KMS-11 (cell line): ENCODE measurements around the gene ELFN2.

Source experiments
- H2AFZ ChIP-seq: fragments of 200-600 bp; sonication (generic); 2 replicates; pipeline ENCODE4 v1.6.1; 2016; ENCODE audit warnings: antibody characterized with exemption, mixed run types, low read depth
- H3K27ac ChIP-seq: fragments of 200-600 bp; sonication (generic); 2 replicates; pipeline ENCODE4 v1.6.1; 2016; ENCODE audit warnings: mild to moderate bottlenecking, mixed run types
- H3K27me3 ChIP-seq: fragments of 200-600 bp; sonication (generic); 2 replicates; pipeline ENCODE4 v1.6.1; 2017; ENCODE audit warnings: mild to moderate bottlenecking, low read depth, mixed run types, moderate library complexity; ENCODE audit not compliant: insufficient read depth
- H3K36me3 ChIP-seq: fragments of 200-600 bp; sonication (generic); 2 replicates; pipeline ENCODE4 v1.6.1; 2017; ENCODE audit warnings: mild to moderate bottlenecking, mixed run types; ENCODE audit not compliant: insufficient read depth
- H3K4me1 ChIP-seq: fragments of 200-600 bp; sonication (generic); 2 replicates; pipeline ENCODE4 v1.6.1; 2016; ENCODE audit warnings: mild to moderate bottlenecking, low read depth, mixed run types; ENCODE audit not compliant: poor library complexity, severe bottlenecking
- H3K4me2 ChIP-seq: fragments of 200-600 bp; sonication (generic); 2 replicates; pipeline ENCODE4 v1.7.0; 2016; ENCODE audit warnings: mild to moderate bottlenecking, mixed run types
- H3K4me3 ChIP-seq: fragments of 200-600 bp; sonication (generic); IDR thresholded peaks from 2 replicates; pipeline ENCODE4 v1.6.1; 2017; ENCODE audit warnings: low read depth, low read length, mixed read lengths; ENCODE audit not compliant: insufficient read depth
- H3K79me2 ChIP-seq: fragments of 200-600 bp; sonication (generic); 2 replicates; pipeline ENCODE4 v1.6.1; 2016; ENCODE audit warnings: low read depth, mixed run types; ENCODE audit not compliant: insufficient read depth
- H3K9ac ChIP-seq: fragments of 200-600 bp; sonication (generic); 2 replicates; pipeline ENCODE4 v1.6.1; 2016; ENCODE audit warnings: mild to moderate bottlenecking, mixed run types
- H4K20me1 ChIP-seq: fragments of 200-600 bp; sonication (generic); 2 replicates; pipeline ENCODE4 v1.6.1; 2016; ENCODE audit warnings: mild to moderate bottlenecking, mixed run types; ENCODE audit not compliant: insufficient read depth
- CTCF ChIP-seq: fragments of 200-600 bp; sonication (generic); conservative IDR thresholded peaks from 2 replicates; pipeline ENCODE4 v1.6.1; 2017; ENCODE audit warnings: low read depth, mild to moderate bottlenecking, antibody characterized with exemption, low read length, moderate library complexity, mixed read lengths

ELFN2 gene

GRCh38 chr22:37456346-37456745 is 29.1 kb upstream of the ELFN2 start:
- no peaks in the 10 kb centered on the region for H3K79me2 ChIP-seq
- TF ChIP-seq CTCF = no peak
- H3K36me3 ChIP-seq = no peaks in the 10 kb centered on the region
- no peaks in the 10 kb centered on the region for H4K20me1 ChIP-seq
- H3K4me2 ChIP-seq = no peak overlapping the region
- no peak overlapping the region for H3K27ac ChIP-seq
- no peaks in the 10 kb centered on the region for H3K4me1 ChIP-seq
- H3K4me3 ChIP-seq = no peak overlapping the region
- no peak overlapping the region for H2AFZ ChIP-seq
- H3K27me3 ChIP-seq = no peaks in the 10 kb centered on the region
- no peak overlapping the region for H3K9ac ChIP-seq

- no peaks in the 10 kb centered on the region for H3K4me1 ChIP-seq
- no peaks in the 10 kb centered on the region for H3K79me2 ChIP-seq
- no peak overlapping the region for H3K9ac ChIP-seq
These were observed 28.6 kb upstream of the ELFN2 start for GRCh38 chr22:37455896-37456295.

GRCh38 chr22:37454857-37455686 is 27.8 kb upstream of the ELFN2 start:
- no peak overlapping the region for H3K4me3 ChIP-seq
- no peaks in the 10 kb centered on the region for H3K27me3 ChIP-seq
- no peak for TF ChIP-seq CTCF
- H2AFZ ChIP-seq = no peak overlapping the region
- no peaks in the 10 kb centered on the region for H3K79me2 ChIP-seq
- no peaks in the 10 kb centered on the region for H4K20me1 ChIP-seq
- no peak overlapping the region for H3K4me2 ChIP-seq
- H3K9ac ChIP-seq = no peak overlapping the region
- H3K27ac ChIP-seq = no peak overlapping the region
- H3K36me3 ChIP-seq = no peaks in the 10 kb centered on the region
- H3K4me1 ChIP-seq = no peaks in the 10 kb centered on the region

More at GRCh38 chr22:37455896-37456295, 28.6 kb upstream of the ELFN2 start:
- Histone ChIP-seq H4K20me1 (no peaks in the 10 kb centered on the region), H3K4me3 (no peak overlapping the region), H3K36me3 (no peaks in the 10 kb centered on the region), H3K27ac (no peak overlapping the region), H3K4me2 (no peak overlapping the region), H2AFZ (no peak overlapping the region), H3K27me3 (no peaks in the 10 kb centered on the region)
- no peak for TF ChIP-seq CTCF

- TF ChIP-seq CTCF = no peak
- H3K27me3 ChIP-seq = no peaks in the 10 kb centered on the region
- no peak overlapping the region for H3K27ac ChIP-seq
- H3K4me1 ChIP-seq = no peaks in the 10 kb centered on the region
- H2AFZ ChIP-seq = no peak overlapping the region
- no peak overlapping the region for H3K4me2 ChIP-seq
- no peak overlapping the region for H3K4me3 ChIP-seq
- H4K20me1 ChIP-seq = no peaks in the 10 kb centered on the region
- H3K36me3 ChIP-seq = no peaks in the 10 kb centered on the region
- H3K9ac ChIP-seq = no peak overlapping the region
- H3K79me2 ChIP-seq = no peaks in the 10 kb centered on the region
These were observed 26.4 kb upstream of the ELFN2 start for GRCh38 chr22:37453696-37454095.
